ENCODE results near the gene PLAA. TPM values are rescaled to one million over a fixed set of nuclear protein-coding genes. Genes with fewer than 3 reads are reported as not detected.

The PLAA gene
- total RNA-seq = 27.9 and 32.3 TPM in 2 replicates

GRCh38 chr9:26946753-26947727 lies at the start of gene PLAA:
Gene PLAA, minus strand, starts transcription at chr9:26947242. Its CDS starts 197 bp downstream, at chr9:26947045.

GRCh38 chr9:26955921-26956859 lies 9.1 kb upstream of the PLAA start, which contains the start of gene IFT74:
Gene IFT74, plus strand, starts transcription at chr9:26956412. Its CDS starts 5,556 bp downstream, at chr9:26961968.

GRCh38 chr9:26892251-26893029 lies 54.6 kb downstream of the PLAA start, which contains the start of gene CAAP1:
Gene CAAP1, minus strand, starts transcription at chr9:26892802. Its CDS starts 87 bp downstream, at chr9:26892715.

Small RNA genes lying within 50 kb of the gene (small RNA-seq; reads per million reads assigned to genes)
- not detected for gene RN7SL100P

Other genes starting within 250 kb of the PLAA start
- gene CAAP1, start 54.4 kb downstream of the PLAA start, total RNA-seq = 11.4 and 12.5 TPM in 2 replicates
- 14.3 and 14.7 TPM in 2 replicates for gene IFT74, start 9.2 kb upstream of the PLAA start, total RNA-seq
- not detected in 2 replicates for gene LRRC19, start 58.4 kb upstream of the PLAA start, total RNA-seq
- gene TEK, start 162.0 kb upstream of the PLAA start, total RNA-seq = 0.59 and 0.73 TPM in 2 replicates